Smooth muscle cell (in vitro differentiated cells): ENCODE measurements around the gene PRR5. TPM values are rescaled to one million over a fixed set of nuclear protein-coding genes. Genes with fewer than 3 reads are reported as not detected.

ENCODE experiments used
- DNase-seq: peaks from one replicate; lab custom pipeline; 2025; ENCODE audit not compliant: unreplicated experiment; lab: John Stamatoyannopoulos, UW
- H2AFZ ChIP-seq: fragments of 200-600 bp; sonication (generic); 2 replicates; pipeline ENCODE4 v1.6.0; 2016; ENCODE audit warnings: antibody characterized with exemption, low read depth, mild to moderate bottlenecking
- H3F3A ChIP-seq: fragments of 200-600 bp; sonication (generic); 2 replicates; pipeline ENCODE4 v1.6.0; 2017; ENCODE audit warnings: antibody characterized with exemption, low read depth
- H3K27ac ChIP-seq: fragments of 200-600 bp; sonication (generic); 2 replicates; pipeline ENCODE4 v1.5.1; 2016; ENCODE audit warnings: low read depth, mild to moderate bottlenecking
- H3K27me3 ChIP-seq: fragments of 200-600 bp; sonication (generic); 2 replicates; pipeline ENCODE4 v1.6.1; 2016; ENCODE audit warnings: low read depth, mild to moderate bottlenecking
- H3K36me3 ChIP-seq: fragments of 200-600 bp; sonication (generic); 2 replicates; pipeline ENCODE4 v1.5.1; 2016; ENCODE audit warnings: low read depth
- H3K4me1 ChIP-seq: fragments of 200-600 bp; sonication (generic); 2 replicates; pipeline ENCODE4 v1.5.1; 2016; ENCODE audit warnings: low read depth
- H3K4me2 ChIP-seq: fragments of 200-600 bp; sonication (generic); 2 replicates; pipeline ENCODE4 v1.6.0; 2016; ENCODE audit warnings: mild to moderate bottlenecking
- H3K4me3 ChIP-seq: fragments of 200-600 bp; sonication (generic); 2 replicates; pipeline ENCODE4 v1.5.1; 2016; ENCODE audit warnings: mild to moderate bottlenecking
- H3K79me2 ChIP-seq: fragments of 200-600 bp; sonication (generic); 2 replicates; pipeline ENCODE4 v1.6.0; 2016; ENCODE audit warnings: low read depth, mild to moderate bottlenecking
- H3K9ac ChIP-seq: fragments of 200-600 bp; sonication (generic); 2 replicates; pipeline ENCODE4 v1.6.0; 2016; ENCODE audit warnings: low read depth
- H3K9me3 ChIP-seq: fragments of 200-600 bp; sonication (generic); replicated peaks from 2 replicates; pipeline ENCODE4 v1.5.1; 2016; ENCODE audit warnings: low read depth
- H4K20me1 ChIP-seq: fragments of 200-600 bp; sonication (generic); 2 replicates; pipeline ENCODE4 v1.6.0; 2016; ENCODE audit warnings: low read depth
- WGBS: methylation state at CpG from one replicate; pipeline ENCODE4 v1.1.7; 2016; ENCODE audit warnings: low lambda C conversion rate; 5-methylcytosine and 5-hydroxymethylcytosine counted together
- polyA plus RNA-seq: library from polyadenylated mRNA; unstranded; fragments of >200 nt; fragmentation: Nextera tagmentation; extraction: Ambion mirVana; gene quantifications from 2 replicates; pipeline ENCODE4 v1.2.1, GENCODE V29; 2016
- total RNA-seq: library from RNA; depleted of rRNA; stranded (reverse); fragments of >200 nt; gene quantifications from 2 replicates; pipeline ENCODE4 v1.2.3, GENCODE V29; 2014
- TF ChIP-seq, protein P1 (sequence below): fragments of 200-600 bp; sonication (generic); IDR thresholded peaks from 2 replicates; pipeline ENCODE4 v1.5.1; 2017; ENCODE audit warnings: borderline replicate concordance, mild to moderate bottlenecking, antibody characterized with exemption; ENCODE audit not compliant: insufficient read depth, poor library complexity, severe bottlenecking

PRR5 gene
- total and polyA plus RNA-seq, 2 experiments from 2014 or later, result 16.3 to 25.5 TPM

DNA sequence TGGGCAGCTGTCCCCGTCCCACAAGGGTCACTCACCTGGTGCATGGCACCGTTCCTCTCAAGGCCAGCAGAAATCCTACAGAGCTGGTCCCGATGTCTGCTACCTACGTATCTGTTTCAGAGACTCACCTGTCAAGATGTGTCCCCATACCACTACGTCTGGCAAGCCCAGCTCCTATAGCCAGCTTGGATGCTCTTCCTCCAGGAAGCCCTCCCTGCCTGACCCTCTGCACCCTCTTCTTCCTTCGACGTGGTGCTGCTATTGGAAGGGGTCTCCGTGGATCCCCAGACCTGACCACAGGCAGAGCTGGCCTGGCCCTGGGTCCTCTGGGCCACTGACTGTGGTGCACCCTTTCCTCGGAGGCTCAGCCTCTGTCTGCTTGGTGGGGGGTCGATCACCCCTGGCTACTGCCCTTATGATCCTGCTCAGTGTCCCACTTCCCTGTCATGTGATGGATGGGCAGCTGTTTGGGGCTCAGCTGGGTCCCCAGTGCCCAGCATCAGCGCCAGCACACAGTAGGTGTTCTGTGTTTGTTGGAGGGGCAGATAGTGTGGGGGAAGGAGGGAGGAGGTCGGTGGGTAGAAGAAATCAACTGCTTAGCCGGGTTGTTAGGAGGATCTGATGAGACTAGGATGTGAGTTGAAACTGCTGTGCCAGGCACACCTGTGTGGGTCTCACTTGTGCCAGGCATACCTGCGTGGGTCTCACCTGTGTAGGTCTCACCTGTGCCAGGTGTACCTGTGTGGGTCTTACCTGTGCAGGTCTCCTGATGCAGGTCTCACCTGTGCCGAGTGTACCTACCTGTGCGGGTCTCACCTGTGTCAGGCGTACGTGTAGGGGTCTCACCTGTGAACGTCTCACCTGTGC is 28.7 kb downstream of the PRR5 start:
- no peak for DNase-seq
- Histone ChIP-seq H3K27me3 (no peaks in the 10 kb centered on the region), H2AFZ (no peak overlapping the region), H3K27ac (no peak overlapping the region), H3K79me2 (no peaks in the 10 kb centered on the region), H3K9me3 (no peaks in the 10 kb centered on the region), H4K20me1 (peaks cover 36% of the 10 kb centered on the region), H3K36me3 (no peaks in the 10 kb centered on the region), H3F3A (no peaks in the 10 kb centered on the region), H3K4me3 (no peak overlapping the region), H3K4me2 (no peak overlapping the region), H3K4me1 (no peaks in the 10 kb centered on the region), H3K9ac (no peak overlapping the region)
- WGBS, result 95% methylated on average over 19 of the region's 19 CpGs
- TF ChIP-seq, protein P1, sequence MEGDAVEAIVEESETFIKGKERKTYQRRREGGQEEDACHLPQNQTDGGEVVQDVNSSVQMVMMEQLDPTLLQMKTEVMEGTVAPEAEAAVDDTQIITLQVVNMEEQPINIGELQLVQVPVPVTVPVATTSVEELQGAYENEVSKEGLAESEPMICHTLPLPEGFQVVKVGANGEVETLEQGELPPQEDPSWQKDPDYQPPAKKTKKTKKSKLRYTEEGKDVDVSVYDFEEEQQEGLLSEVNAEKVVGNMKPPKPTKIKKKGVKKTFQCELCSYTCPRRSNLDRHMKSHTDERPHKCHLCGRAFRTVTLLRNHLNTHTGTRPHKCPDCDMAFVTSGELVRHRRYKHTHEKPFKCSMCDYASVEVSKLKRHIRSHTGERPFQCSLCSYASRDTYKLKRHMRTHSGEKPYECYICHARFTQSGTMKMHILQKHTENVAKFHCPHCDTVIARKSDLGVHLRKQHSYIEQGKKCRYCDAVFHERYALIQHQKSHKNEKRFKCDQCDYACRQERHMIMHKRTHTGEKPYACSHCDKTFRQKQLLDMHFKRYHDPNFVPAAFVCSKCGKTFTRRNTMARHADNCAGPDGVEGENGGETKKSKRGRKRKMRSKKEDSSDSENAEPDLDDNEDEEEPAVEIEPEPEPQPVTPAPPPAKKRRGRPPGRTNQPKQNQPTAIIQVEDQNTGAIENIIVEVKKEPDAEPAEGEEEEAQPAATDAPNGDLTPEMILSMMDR, result no peak

DNA sequence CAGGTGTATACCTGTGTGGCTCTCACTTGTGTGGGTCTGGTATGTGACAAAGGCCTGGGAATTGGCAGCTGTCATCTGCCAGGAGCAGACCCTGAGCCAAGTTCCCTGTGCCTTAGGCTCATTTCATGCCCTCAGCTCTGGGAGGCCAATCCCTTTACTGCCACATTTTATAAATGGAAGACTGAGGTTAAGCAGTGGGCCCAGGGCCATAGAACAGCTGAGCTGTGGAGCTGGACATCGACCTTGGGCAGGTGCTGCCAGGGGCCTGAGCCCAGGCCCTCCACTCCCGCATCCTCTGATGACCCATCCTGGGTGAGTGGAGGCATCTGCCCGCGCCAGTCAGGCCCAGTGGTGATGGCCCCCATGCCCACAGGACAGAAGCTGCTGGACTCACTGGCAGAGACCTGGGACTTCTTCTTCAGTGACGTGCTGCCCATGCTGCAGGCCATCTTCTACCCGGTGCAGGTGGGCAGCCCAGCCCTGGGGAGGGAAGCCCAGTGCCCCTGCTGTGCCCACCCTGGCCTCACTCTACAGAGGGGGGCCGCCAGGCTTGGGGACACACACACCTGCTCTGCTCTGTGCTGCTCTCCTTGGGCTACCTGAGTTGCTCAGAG is 29.5 kb downstream of the PRR5 start:
- 99% methylated on average over 7 of the region's 7 CpGs for WGBS
- DNase-seq, result no peak
- Histone ChIP-seq H3K27ac (no peak overlapping the region), H3K4me2 (no peak overlapping the region), H3K79me2 (no peaks in the 10 kb centered on the region), H3K4me1 (no peaks in the 10 kb centered on the region), H2AFZ (no peak overlapping the region), H3K9me3 (no peaks in the 10 kb centered on the region), H3K27me3 (no peaks in the 10 kb centered on the region), H3K9ac (no peak overlapping the region), H3K4me3 (no peak overlapping the region), H3F3A (no peaks in the 10 kb centered on the region), H3K36me3 (no peaks in the 10 kb centered on the region), H4K20me1 (peaks cover 38% of the 10 kb centered on the region)
- TF ChIP-seq, protein P1, result no peak

DNA sequence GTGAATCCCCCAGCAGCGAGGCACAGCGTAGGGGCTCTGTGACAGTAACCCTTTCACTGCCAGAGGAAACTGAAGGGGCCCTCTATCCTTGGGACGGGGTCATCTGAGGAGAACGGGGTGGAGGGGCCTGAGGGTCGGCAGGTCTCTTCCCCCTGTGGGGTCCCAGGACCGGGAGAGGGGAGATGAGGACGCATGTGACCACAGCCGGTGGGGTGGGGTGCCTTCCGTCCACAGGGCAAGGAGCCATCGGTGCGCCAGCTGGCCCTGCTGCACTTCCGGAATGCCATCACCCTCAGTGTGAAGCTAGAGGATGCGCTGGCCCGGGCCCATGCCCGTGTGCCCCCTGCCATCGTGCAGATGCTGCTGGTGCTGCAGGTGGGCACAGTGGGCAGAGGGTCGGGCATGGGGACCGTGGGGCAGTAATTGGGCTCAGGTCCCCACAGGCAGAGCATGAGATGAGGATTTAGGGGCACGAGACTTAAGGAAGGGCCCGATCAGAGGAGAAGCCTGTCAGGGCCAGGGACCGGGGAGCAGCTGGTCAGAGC is 30.1 kb downstream of the PRR5 start:
- H2AFZ ChIP-seq, result no peak overlapping the region
- H3K4me3 ChIP-seq, result no peak overlapping the region
- no peaks in the 10 kb centered on the region for H3F3A ChIP-seq
- H4K20me1 ChIP-seq, result peaks cover 38% of the 10 kb centered on the region
- H3K79me2 ChIP-seq, result no peaks in the 10 kb centered on the region
- H3K27ac ChIP-seq, result no peak overlapping the region
- TF ChIP-seq, protein P1, result no peak
- no peaks in the 10 kb centered on the region for H3K9me3 ChIP-seq
- H3K4me1 ChIP-seq, result no peaks in the 10 kb centered on the region
- no peaks in the 10 kb centered on the region for H3K27me3 ChIP-seq
- no peak overlapping the region for H3K9ac ChIP-seq
- H3K36me3 ChIP-seq, result no peaks in the 10 kb centered on the region
- WGBS, result 97% methylated on average over 20 of the region's 21 CpGs
- DNase-seq, result no peak
- H3K4me2 ChIP-seq, result no peak overlapping the region
